Measurements from ENCODE around the gene GNA14.
"Not testable (repeated sequence)": the region's sequence is repeated elsewhere in the genome, so short reads cannot be mapped to it uniquely, and the experiment has no call there.

The GNA14 gene

DNA sequence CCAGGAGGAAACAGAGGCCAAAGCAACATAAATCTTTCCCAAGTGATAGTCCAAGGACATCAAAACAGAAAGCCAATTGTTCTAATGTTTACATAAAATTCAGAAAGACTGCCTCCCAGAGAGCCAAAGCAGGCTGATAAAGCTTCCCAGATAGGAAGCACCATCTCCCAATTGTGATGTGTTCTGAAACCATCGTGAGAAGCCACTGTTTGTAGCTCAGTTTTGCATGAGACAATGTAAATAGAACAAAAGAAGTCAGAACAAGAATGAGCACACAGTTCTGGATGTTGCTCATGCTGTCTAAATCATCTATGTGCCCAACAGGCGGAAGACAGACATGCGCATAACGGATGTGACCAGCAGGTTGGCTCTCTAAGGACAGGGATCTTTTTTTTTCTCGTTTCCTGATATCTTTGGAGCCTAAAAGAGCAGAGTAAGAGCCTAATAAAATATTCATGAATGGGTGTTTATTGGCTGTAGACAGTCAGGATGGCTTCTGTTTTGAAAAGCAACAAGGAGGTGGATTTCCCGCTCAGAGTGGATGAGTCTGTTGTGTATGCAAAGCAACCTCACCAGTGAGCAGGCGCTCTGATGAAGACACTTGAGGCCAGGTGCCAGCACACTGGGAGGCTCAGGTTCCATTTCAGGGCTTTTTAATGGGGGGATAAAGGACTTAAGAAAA lies 113.6 kb downstream of the GNA14 start:
- DNase-seq (ENCODE audit: low spot score), result no peak

DNA sequence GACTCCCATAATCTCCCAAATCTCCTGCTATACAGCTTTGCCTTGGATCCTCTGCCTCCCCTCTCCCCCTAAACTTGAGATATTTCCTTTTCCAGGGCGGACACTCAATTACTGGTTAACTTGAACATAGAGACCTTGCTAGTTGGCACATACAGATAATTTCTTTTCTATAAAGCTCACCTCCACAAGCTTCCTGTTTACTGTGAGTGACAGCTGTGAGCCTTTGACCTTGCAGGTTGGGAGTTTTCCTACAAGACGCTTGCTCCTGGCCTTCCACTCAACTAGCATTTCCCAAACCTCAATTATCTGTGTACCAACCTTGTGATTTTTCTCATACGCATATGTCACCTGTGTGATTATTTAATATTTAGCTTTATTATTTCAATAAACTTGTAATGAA lies 114.5 kb downstream of the GNA14 start:
- DNase-seq (ENCODE audit: low spot score), result no peak

DNA sequence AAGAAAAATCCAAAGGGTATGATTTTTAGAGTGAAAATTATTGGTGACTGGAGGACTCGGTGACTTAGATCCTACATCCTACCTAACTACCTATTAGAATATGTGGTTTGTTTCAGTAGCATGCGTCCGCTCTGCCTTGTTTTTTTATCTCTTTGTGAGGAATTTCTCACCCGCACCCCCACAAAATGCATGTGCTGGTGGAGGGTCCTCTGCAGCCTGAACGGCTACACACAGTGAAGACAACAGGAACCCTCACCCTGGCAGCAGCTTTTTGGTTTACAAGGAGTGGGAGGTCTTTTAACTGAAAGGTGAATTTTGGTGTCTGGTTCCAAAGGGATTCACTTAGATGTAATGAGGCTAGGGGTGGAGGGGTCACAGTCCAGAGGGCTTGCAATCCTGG lies 115.5 kb downstream of the GNA14 start:
- DNase-seq (ENCODE audit: low spot score), result no peak

DNA sequence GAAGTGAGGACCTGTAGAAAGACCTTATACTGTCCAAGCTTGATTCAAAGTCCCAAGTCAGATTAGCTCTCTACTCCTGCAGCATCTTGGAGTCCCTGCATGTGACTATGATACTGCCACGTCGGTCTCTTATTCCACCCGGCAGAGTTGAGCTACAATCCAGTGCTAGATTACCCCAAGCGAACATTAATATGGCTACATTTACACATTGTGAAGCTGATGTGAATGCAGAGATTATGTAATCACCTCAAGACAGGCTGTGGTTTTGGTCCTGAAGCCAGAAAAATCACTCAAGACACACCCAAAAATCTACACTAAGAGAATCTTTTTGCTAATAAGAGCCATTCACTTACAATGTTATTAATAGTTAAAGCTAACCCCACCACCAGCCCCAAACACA lies 116.7 kb downstream of the GNA14 start:
- DNase-seq (ENCODE audit: low spot score), result no peak

DNA sequence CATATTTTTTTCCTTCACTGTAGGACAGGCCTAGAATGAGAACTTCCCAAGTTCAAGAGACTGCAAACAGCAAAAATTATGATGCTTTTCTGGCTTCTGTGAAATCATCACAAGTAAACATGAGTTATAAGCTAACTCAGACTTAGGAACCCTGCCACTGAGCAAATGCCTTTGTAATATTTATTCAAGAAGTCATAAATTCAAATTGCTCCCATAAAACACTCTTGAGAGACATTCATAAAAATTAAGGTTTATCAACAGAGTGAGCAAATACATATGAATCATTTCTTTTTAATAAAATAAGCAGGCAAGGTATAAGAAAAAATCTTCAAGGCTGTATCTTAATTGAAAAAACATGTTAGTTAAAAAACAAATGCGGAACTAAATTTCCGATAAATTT lies 124.2 kb downstream of the GNA14 start:
- no peak for DNase-seq (ENCODE audit: low spot score)

DNA sequence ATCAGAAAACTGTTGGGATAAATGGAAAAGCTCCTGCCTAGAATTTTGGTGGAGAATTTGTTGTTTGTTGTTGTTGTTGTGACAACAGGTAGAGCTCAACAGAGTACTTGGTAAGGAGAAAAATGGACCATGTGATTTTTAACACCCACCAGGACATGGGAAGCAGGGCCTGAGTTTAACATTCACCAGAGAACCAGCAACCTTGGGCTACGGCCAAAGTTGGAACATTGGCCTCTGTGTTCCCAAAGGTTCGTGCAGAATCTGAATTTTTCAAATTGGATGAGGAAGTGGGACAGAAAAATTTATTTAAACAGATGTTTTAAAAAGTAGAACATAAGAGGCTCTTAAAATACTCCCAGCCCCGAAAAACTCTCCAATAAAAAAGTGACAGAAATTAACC lies 127.0 kb downstream of the GNA14 start:
- DNase-seq (ENCODE audit: low spot score), result no peak

DNA sequence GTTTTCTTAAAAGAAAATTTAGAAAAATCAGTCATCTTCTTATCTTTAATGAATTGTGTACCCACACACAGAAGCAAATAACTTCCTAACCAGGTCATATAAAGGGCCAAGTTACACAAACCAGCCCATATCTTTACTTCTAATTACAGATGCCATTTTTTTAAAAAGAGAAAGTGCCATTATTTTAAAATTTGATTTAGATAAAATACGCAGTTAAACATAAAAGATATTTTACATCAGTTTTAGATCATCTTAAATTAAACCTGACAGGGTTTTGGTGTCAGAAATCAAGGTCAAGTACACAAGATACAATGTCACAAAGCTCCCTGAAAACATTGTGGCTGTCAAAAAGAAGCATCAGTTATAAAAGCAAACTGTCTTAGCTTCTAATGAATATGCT lies 129.4 kb downstream of the GNA14 start:
- DNase-seq (ENCODE audit: low spot score), result no peak

DNA sequence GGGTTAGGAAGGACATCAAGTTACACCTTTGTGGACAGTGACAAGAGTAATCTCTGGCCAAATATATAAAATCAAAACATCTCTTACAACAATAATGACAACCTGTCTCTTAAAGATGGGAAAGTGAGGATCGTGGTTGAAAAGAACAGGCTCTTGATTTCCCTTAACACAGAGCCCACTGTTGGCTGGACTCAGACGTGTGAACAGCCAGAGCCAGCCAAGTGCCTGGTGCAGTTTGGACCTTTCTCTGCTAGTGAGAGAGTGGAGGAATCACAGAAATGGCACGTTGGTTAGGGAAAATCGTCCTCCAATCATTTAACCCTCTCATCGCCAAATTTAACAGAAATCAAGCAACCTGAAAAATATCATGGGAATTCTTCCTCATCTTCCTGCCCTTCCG lies 131.3 kb downstream of the GNA14 start:
- no peak for DNase-seq (ENCODE audit: low spot score)

DNA sequence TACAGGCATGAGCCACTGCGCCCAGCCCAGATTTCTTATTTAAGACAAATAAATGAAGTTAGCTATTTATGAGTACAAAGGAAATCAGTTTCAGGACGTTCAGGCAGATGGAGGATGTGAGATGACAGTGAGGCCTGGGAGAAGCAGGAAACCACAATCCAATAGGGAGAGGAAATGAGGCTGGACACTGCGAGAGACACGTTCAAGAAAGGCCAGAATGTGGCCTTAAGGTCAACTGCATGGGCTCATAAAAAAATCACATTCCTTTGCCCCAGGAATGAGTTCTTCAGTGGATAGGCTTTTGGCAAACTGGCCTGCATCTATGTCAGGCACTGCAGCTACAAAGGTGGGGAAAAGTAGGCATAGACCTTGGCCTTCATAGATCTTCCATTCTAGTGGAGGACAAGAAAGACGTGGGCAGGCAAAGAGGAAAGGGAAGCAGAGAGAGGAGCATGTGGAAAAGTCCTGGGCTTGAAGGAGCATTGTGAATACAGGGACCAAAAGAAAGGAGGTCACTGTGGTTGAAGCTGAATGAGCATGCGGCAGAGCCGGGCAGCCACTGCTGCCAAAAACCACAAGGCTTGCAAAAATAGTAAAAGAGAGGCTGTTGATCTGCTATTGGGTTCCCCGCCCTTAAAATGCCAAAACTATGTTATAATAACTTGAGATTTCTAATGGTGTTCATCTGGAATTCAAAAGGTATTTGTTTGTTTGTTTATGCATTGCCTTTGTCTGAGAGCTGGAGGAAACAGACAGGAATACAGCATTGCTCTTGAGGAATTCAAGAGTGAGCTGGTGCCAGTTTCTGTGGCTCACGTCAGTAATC lies 133.0 kb downstream of the GNA14 start:
- no peak for DNase-seq (ENCODE audit: low spot score)

DNA sequence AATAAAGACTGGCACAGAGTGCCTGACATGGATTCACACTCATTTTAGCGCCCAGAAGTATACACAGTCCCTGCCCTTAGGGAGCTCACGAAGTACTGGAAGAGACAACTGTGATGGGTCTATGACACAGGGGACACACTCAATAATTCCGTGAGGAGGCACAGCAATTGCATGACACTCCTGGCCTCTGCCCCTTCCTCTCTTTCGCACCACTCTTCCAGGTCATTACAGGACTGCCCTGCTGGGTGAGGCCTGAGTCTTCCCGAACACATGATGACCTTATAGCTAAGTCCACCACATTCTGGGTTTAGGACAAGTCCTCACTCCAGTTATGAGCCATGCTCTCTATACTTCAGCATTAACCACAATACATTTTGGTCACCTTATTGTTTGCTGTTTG lies 134.7 kb downstream of the GNA14 start:
- DNase-seq (ENCODE audit: low spot score), result no peak

DNA sequence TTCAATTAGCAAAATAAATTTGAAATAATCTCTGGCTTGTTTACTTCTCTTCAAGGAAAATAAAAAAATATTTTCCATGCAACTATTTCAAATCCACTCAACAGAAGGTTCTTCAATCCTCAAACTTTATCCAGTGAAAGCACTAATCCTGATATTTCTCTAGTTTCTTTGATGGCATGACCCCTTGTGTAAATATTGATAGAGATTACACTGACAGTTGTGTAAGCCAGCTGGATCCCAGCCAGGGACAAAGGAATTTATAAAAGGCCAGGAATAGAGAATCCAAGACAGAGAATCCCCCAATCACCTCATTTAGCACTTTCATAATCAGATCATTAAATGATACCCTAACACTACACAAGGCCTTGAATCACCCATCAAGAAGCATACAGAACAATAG lies 135.2 kb downstream of the GNA14 start:
- no peak for DNase-seq (ENCODE audit: low spot score)

DNA sequence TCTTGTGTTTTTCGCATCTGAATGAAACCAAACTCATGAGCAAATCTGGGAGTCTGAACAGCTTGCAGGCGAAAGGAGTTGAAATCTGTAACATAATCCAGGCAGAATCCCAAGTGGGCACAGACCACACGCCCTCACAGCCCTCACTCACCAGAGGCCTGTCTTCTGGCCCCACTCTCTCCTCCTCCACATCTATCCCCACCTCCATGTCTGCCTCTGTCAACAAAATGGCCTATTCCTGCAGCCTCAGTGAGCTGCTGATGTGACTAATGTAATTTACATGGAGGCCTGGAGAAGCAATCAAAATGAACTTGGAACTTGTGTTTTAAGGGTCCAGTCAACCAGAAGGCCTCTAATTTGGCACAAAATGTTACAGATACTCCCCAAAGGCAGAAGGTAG lies 136.6 kb downstream of the GNA14 start:
- DNase-seq (ENCODE audit: low spot score), result no peak

DNA sequence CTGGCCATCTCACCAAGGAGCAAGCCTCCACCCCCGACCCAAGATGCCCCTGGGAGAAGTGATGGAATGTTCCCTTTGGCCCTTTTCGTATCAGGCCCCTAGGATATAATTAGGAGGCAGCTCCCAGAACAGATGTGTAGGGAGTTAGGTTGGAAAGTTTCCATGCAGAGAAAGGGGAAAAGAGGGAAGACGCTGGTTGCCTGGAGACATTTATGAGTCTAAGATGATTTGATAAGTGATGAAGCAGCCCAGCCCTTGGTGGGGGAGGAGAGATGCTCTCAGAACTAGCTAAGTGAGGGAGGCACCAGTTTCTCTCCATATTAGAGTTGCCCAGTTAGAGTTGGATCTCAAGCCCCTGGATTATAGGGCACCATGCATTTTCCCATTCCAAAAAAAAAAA lies 137.5 kb downstream of the GNA14 start:
- DNase-seq (ENCODE audit: low spot score), result no peak

DNA sequence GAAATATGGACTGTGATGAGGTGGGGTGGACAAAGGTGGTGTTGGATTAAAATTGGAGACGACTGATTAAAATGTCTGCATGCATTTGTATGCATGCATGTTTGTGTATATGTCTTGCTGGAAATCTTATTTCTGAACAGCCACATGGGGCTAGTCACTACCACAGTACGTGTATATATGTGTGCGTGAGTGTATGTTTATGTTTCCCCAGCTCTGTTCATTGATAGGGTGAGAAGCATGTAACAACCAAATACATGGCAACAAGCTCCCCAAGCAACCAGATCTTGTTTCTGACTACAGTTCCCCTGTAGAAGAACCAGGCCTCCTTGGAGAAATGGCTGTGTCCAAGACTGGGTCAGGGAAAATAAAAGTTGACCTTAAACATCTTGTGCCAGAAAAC lies 139.7 kb downstream of the GNA14 start:
- no peak for DNase-seq (ENCODE audit: low spot score)

DNA sequence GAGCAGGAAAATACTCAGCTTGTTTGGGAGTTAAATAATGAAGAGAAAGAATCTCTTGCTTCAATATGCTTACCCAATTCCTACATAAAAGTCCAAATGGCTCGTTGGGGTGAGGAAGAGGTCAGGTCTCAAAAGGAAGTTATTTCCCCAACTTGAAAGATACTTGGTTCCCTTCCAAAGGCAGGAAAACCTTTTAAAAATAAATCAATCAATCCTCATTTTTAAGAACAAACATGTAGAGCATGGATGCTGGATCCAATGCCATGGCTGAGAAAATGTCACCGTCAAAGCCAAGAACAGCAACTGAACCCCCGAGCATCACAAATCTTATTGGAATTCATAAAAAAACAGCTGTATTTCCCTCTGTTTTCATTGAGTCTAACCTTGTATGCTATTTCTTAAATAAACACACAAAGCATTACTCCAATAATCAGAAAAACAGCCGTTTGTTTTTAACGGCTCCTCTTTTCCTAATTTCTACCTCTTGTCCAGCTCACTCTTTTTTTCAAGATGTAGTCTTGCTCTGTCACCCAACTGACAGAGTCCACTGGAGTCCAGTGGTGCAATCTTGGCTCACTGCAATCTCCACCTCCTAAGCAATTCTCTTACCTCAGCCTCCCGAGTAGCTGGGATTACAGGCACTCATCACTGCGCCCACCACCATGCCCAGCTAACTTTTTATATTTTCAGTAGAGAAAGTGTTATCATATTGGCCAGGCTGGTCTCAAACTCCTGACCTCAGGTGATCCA lies 140.7 kb downstream of the GNA14 start:
- no peak for DNase-seq (ENCODE audit: low spot score)

DNA sequence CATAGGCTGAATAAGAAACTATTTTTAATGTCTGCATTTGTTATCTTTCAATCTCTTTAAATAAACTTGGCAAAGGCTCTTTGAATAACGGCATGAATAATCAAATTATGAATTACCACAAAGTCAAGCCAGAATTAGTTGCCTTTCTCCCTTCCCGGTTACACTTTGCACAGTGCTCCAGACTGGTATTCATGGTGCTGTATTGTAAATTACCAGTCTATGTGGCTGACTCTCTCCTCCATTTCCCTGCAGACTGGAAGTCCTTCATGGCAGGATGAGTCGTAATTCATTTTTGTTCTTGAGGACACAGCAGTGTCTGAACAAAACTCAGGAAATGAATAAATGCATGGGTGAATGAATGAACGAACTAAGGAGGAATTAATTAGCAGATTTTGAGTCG lies 142.9 kb downstream of the GNA14 start:
- no peak for DNase-seq (ENCODE audit: low spot score)

DNA sequence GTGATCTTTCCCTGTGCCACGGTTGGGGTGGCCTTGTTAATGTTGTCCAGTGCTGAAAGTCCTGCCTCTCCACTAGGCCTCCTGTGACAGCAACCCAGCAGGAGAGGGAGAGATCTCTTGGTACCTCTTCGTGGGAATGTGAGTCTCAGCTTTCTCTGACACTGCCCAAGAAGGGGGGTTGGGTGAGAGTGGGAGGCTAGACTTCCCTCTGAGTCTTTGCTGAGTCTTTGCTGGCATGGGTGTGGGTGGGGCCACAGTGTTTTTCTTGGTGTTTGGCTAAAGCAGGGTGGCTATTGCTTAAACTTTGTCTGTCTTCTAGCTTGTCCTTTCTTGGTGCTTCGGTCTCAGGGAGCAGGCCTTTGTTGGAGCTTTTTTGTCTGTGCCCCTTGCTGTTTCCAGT lies 145.6 kb downstream of the GNA14 start:
- DNase-seq (ENCODE audit: low spot score), result no peak

DNA sequence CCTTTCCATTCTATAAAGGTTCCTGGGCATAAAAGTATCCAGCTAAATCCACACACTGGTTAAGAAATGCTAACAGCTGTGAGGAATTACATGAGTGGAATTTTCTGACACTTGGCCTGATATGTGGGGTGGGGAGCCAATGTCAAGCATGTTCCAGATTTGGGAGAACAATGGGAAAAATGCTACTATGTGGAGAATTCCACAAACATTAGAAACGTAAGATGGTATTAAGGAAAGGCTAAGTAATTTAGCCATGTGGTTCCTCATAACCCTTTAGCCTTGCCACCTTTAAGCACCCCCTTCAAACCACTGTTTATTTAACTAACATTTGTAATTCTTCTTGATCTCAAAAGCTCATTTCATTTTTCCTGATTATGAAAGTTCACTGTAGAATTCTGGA lies 149.2 kb downstream of the GNA14 start:
- DNase-seq (ENCODE audit: low spot score), result peak; percentile 46

DNA sequence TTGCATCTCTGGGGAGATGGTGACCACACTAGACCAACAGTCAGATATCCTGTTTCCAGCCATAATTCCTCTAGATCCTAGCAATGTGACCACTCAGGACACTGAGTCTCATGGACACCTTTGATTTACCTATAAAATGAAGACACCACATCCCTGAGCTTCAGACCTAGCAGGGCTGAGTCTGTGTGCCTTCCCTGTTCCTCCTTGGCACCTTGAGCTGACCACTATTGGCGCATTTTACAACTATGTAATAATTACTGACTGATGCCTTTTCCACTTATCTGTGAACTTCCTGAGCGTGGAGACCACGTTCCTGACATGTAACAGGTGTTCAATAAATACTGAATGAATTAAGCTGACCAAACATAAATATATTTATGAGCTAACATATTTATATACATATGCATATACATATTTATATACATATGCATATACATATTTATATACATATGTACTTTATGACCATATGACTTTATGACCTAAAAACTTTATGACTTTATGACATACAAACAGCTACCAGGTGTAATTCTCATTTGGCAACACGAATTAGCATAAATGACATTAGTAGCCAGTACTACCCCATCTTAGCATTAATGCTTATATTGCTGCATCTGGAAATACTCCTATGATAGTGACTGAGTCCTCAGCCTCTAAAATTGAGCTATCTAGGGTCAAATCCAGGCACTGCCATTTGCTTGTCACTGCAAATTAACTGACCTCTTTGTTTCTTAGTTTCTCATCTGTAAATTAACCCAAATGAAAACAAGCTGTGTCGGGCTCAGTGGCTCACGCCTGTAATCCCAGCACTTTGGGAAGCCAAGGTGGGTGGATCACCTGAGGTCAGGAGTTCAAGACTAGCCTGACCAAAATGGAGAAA lies 150.6 kb downstream of the GNA14 start:
- DNase-seq (ENCODE audit: low spot score), result no peak

DNA sequence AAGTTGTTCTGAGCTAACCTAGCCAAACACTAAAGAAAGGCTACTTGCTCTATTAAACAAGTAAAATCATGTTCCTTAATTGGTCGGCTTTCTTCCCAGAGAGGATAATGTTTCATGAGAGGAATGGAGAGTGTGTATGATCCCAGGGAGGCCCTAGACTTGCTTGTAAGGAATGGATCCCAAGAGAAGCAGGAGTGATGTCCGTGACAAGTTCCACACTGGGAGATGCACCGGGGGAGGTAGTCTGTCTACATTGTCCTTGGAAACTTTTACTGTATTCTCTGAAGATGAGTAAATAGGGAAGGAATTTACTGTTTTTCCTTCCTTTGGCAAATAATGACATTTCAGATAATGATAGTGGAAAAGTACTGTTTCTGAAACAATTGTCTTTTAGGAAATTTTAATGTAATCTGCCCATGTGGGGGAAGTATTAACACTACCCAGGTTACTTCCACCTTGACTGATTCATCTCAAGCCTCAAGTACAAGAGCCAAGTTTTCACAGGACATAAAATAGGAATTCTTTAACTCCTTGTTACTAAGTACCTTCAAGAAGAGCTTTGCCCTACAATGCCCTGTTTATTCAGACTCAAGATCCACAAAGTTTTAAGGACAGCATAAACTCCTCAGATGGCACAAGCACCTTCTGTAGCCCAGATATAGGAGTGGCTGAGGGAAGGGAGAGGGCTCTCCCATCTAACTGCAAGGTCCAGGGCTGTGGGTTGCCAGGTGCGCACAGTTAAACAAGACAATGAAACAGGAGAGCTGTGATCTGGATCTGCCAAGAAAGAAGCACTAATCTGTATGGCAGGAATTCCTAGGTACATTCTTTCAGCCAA lies 152.1 kb downstream of the GNA14 start:
- DNase-seq (ENCODE audit: low spot score), result peak; percentile 79

DNA sequence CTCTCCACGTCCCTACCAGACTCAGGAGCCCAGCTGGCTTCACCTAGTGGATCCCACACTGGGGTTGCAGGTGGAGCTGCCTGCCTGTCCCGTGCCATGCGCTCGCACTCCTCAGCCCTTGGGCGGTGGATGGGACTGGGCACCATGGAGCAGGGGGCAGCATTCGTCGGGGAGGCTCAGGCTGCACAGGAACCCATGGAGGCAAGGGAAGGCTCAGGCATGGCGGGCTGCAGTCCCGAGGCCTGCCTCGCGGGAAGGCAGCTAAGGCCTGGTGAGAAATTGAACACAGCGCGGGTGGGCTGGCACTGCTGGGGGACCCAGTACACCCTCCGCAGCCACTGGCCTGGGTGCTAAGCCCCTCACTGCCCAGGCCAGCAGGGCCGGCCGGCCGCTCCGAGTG lies 157.8 kb downstream of the GNA14 start:
- not testable (repeated sequence) for DNase-seq (ENCODE audit: low spot score)

Data from GM03348 (cell line).